ENCODE results near the gene SMAD2. TPM values are rescaled to one million over a fixed set of nuclear protein-coding genes. Genes with fewer than 3 reads are reported as not detected.

The SMAD2 gene
- total RNA-seq, 1 donor: 44.9 TPM

DNA sequence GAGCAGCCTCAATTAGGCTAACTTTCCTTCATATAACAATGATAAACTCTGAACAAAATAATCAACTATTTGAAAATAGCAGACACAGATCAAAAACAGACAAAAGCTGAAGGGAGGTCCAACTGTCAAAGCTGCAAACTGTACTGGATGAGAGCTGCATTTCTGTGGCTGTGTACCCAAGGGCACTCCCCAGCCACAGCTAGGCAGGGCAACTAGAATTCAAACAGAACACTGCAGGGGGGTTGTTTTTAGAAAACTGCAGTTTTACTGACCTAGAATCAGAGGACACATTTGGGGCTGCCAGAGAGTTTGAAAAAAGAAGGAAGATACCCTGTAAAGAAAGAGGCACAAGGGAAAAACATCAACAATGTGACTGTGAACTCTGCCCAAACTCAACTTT lies 56.8 kb downstream of the SMAD2 start:
- Histone ChIP-seq H3K4me3 (ENCODE audit: insufficient read depth, low read length) (no peak overlapping the region), H3K4me2 (ENCODE audit: insufficient read depth, low read length) (no peak overlapping the region), H3K27ac (ENCODE audit: low read depth, low read length) (no peak overlapping the region), H3K27me3 (ENCODE audit: insufficient read depth, low read length) (no peaks in the 10 kb centered on the region), H2AFZ (ENCODE audit: low read length) (no peak overlapping the region), H3K79me2 (ENCODE audit: insufficient read depth, low read length) (peaks cover 49% of the 10 kb centered on the region), H3K9me3 (ENCODE audit: low read depth, low read length) (no peaks in the 10 kb centered on the region), H4K20me1 (ENCODE audit: insufficient read depth, low read length) (peaks cover 5% of the 10 kb centered on the region), H3K36me3 (ENCODE audit: insufficient read depth, low read length) (no peaks in the 10 kb centered on the region), H3K4me1 (ENCODE audit: insufficient read depth, low read length) (no peaks in the 10 kb centered on the region)
- no peak for DNase-seq (ENCODE audit: insufficient read length, low spot score, missing footprints)
- TF ChIP-seq, protein P1, sequence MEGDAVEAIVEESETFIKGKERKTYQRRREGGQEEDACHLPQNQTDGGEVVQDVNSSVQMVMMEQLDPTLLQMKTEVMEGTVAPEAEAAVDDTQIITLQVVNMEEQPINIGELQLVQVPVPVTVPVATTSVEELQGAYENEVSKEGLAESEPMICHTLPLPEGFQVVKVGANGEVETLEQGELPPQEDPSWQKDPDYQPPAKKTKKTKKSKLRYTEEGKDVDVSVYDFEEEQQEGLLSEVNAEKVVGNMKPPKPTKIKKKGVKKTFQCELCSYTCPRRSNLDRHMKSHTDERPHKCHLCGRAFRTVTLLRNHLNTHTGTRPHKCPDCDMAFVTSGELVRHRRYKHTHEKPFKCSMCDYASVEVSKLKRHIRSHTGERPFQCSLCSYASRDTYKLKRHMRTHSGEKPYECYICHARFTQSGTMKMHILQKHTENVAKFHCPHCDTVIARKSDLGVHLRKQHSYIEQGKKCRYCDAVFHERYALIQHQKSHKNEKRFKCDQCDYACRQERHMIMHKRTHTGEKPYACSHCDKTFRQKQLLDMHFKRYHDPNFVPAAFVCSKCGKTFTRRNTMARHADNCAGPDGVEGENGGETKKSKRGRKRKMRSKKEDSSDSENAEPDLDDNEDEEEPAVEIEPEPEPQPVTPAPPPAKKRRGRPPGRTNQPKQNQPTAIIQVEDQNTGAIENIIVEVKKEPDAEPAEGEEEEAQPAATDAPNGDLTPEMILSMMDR (IDR thresholded peaks at IDR 0.05; ENCODE audit: extremely low read depth, low read depth, low read length): no peak

DNA sequence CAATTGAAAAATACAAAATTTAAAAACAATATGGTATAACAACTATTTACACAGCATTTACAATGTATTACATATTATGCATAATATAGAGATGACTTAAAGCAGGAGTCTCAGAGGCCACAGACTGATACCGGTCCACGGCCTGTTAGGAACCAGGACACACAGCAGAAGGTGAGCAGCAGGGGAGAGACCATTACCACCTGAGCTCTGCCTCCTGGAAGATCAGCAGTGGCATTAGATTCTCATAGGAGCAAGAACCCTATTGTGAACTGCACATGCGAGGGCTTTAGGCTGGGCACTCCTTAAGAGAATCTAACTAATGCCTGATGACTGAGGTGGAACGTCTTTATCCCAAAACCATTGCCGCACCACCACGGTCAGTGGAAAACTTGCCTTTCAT lies 58.0 kb downstream of the SMAD2 start:
- Histone ChIP-seq H3K27me3 (ENCODE audit: insufficient read depth, low read length) (no peaks in the 10 kb centered on the region), H3K27ac (ENCODE audit: low read depth, low read length) (no peak overlapping the region), H4K20me1 (ENCODE audit: insufficient read depth, low read length) (peaks cover 5% of the 10 kb centered on the region), H3K4me2 (ENCODE audit: insufficient read depth, low read length) (no peak overlapping the region), H2AFZ (ENCODE audit: low read length) (no peak overlapping the region), H3K4me3 (ENCODE audit: insufficient read depth, low read length) (no peak overlapping the region), H3K4me1 (ENCODE audit: insufficient read depth, low read length) (no peaks in the 10 kb centered on the region), H3K36me3 (ENCODE audit: insufficient read depth, low read length) (peaks cover 4% of the 10 kb centered on the region), H3K9me3 (ENCODE audit: low read depth, low read length) (no peaks in the 10 kb centered on the region), H3K79me2 (ENCODE audit: insufficient read depth, low read length) (peaks cover 49% of the 10 kb centered on the region)
- TF ChIP-seq, protein P1 (IDR thresholded peaks at IDR 0.05; ENCODE audit: extremely low read depth, low read depth, low read length): no peak
- DNase-seq (ENCODE audit: insufficient read length, low spot score, missing footprints): no peak

DNA sequence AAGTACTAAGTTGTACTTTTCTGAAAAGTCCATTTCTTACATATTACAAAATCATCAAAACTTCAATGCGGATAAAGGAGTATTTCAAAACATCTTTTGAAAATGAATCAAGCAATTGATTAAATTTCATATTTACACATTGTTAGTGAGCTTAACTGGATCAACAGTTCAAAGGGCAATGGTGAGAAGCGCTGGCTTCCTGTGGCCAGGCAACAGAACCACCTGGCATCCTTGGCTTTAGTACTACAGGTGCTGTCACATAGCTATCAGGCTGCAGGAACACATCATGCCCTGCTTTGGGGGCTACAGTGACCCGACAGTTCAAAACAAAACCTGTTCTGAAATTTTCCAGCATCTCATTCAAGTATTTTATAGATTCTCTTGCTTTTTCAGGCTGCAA lies 59.2 kb downstream of the SMAD2 start:
- Histone ChIP-seq H2AFZ (ENCODE audit: low read length) (no peak overlapping the region), H3K27ac (ENCODE audit: low read depth, low read length) (no peak overlapping the region), H3K27me3 (ENCODE audit: insufficient read depth, low read length) (no peaks in the 10 kb centered on the region), H3K4me1 (ENCODE audit: insufficient read depth, low read length) (no peaks in the 10 kb centered on the region), H3K4me2 (ENCODE audit: insufficient read depth, low read length) (no peak overlapping the region), H4K20me1 (ENCODE audit: insufficient read depth, low read length) (peaks cover 5% of the 10 kb centered on the region), H3K79me2 (ENCODE audit: insufficient read depth, low read length) (peaks cover 42% of the 10 kb centered on the region), H3K4me3 (ENCODE audit: insufficient read depth, low read length) (no peak overlapping the region), H3K9me3 (ENCODE audit: low read depth, low read length) (no peaks in the 10 kb centered on the region), H3K36me3 (ENCODE audit: insufficient read depth, low read length) (peaks cover 4% of the 10 kb centered on the region)
- TF ChIP-seq, protein P1 (IDR thresholded peaks at IDR 0.05; ENCODE audit: extremely low read depth, low read depth, low read length): no peak
- no peak for DNase-seq (ENCODE audit: insufficient read length, low spot score, missing footprints)

DNA sequence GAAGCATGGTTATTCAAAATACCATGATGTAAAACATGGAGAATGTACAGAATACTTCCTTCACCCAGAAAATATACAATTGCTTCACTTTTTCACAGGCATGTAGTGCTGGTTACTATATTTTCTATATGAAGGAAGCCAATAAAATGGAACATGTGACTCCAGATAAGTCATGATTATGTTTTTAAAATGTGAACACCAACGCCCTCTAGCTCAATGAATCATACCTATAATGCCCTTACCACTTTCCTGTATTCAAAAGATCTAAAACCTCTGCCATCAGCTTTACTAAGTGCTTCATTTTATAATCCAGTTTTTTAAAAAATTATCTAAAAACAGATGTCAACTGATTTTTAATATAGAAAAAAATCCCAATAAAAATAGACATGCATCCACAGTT lies 59.9 kb downstream of the SMAD2 start:
- peaks cover 40% of the 10 kb centered on the region for H3K79me2 ChIP-seq (ENCODE audit: insufficient read depth, low read length)
- no peak for DNase-seq (ENCODE audit: insufficient read length, low spot score, missing footprints)
- TF ChIP-seq, protein P1 (IDR thresholded peaks at IDR 0.05; ENCODE audit: extremely low read depth, low read depth, low read length): no peak
- peaks cover 4% of the 10 kb centered on the region for H3K36me3 ChIP-seq (ENCODE audit: insufficient read depth, low read length)
- no peak overlapping the region for H3K4me3 ChIP-seq (ENCODE audit: insufficient read depth, low read length)
- peaks cover 5% of the 10 kb centered on the region for H4K20me1 ChIP-seq (ENCODE audit: insufficient read depth, low read length)
- no peaks in the 10 kb centered on the region for H3K27me3 ChIP-seq (ENCODE audit: insufficient read depth, low read length)
- H3K27ac ChIP-seq (ENCODE audit: low read depth, low read length): no peak overlapping the region
- no peak overlapping the region for H2AFZ ChIP-seq (ENCODE audit: low read length)
- no peaks in the 10 kb centered on the region for H3K9me3 ChIP-seq (ENCODE audit: low read depth, low read length)
- no peak overlapping the region for H3K4me2 ChIP-seq (ENCODE audit: insufficient read depth, low read length)
- H3K4me1 ChIP-seq (ENCODE audit: insufficient read depth, low read length): no peaks in the 10 kb centered on the region
